HG03342 (cell line): ENCODE results near the gene CDK2AP2.
"Not testable (repeated sequence)": the region's sequence is repeated elsewhere in the genome, so short reads cannot be mapped to it uniquely, and the experiment has no call there.

ENCODE experiments used
- ATAC-seq: cut with Tn5 transposase; IDR thresholded peaks from one replicate; pipeline ENCODE4 v1.9.1; 2021; ENCODE audit warnings: mild to moderate bottlenecking, moderate library complexity; ENCODE audit not compliant: unreplicated experiment

CDK2AP2 gene, protein sequence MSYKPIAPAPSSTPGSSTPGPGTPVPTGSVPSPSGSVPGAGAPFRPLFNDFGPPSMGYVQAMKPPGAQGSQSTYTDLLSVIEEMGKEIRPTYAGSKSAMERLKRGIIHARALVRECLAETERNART

DNA sequence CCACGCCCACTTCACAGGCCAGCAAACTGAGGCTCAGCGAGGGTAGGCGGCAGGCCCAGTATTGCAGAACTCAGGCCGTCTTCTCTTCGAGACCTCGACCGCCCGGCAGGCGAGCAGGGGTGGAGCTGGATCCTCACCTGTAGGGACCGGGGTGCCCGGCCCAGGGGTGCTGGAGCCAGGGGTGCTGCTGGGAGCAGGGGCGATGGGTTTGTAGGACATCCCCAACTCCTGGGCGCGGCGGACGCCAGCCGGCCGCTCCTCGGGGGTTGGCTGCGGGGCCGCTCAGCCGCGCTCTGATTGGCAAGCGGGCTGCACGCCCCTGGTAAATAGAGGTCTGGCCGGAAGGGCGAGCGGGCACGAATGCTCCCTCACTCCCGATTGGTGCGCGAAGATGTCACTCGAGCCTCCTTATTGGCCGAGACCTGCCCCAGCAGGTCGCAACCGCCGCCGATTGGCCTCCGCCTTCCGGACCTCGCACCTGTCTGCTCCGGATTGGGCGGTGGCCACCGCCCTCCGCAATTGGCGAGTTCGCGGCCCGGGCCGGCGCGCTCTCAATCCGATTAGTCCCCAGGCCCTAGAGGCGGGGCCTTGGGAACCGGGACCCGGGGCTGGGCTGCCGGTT is at the start of gene CDK2AP2:
CDK2AP2 (minus strand) TSS at position 299 of the 622 bp plus-strand sequence; CDS start at position 219, 80 bp downstream.
- peak; percentile 63 for ATAC-seq

DNA sequence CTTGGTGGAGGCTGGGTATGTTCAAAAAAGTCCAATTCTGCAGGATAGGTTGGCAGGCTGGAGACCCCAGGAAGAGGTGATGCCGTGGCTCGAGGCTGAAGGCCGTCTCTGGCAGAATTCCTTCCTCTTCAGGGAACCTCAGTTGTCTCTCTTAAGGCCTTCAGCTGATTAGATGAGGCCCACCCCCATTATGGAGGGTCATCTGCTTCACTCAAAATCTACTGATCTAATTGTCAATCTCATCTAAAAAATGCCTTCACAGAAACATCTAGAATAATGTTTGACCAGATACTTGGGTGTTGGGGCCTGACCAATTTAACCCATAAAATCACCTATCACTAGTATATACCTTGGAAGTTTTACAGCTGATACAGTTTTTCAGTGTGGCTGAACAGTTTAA is 48.3 kb upstream of the CDK2AP2 start:
- ATAC-seq: no peak

DNA sequence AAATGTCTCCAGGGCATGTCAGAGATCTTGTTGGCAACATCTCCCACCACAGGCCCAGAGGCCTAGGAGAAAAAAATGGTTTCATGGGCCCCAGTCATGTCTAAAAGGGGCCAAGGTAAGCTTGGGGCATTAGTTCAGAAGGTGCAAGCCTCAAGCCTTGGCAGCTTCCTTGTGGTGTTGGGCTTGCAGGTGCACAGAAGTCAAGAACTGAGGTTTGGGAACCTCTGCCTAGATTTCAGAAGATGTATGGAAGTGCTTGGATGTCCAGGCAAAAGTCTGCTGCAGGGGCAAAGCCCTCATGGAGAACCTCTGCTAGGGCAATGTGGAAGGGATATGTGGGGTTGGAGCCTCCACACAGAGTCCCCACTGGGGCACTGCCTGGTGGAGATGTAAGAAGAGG is 43.7 kb upstream of the CDK2AP2 start:
- ATAC-seq: not testable (repeated sequence)

DNA sequence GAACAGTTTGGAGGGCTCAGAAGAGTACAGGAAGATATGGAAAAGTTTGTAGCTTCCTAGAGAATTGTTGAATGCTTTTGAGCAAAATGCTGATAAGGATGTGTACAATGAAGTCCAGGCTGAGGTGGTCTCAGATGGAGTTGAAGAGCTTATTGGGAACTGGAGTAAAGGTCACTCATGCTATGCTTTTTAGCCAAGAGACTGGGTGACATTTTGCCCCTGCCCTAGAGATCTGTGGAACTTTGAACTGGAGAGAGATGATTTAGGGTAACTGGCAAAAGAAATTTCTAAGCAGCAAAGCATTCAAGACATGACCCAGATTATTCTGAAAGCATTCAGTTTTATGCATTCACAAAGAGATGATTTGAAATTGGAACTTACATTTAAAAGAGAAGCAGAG is 43.2 kb upstream of the CDK2AP2 start:
- no peak for ATAC-seq

- no peak for ATAC-seq
Measured at GRCh38 chr11:67548555-67549110, 40.7 kb upstream of the CDK2AP2 start.

GRCh38 chr11:67548112-67548511 is 40.1 kb upstream of the CDK2AP2 start:
- ATAC-seq: not testable (repeated sequence)

- no peak for ATAC-seq
Measured at GRCh38 chr11:67545280-67545679, 37.3 kb upstream of the CDK2AP2 start.

DNA sequence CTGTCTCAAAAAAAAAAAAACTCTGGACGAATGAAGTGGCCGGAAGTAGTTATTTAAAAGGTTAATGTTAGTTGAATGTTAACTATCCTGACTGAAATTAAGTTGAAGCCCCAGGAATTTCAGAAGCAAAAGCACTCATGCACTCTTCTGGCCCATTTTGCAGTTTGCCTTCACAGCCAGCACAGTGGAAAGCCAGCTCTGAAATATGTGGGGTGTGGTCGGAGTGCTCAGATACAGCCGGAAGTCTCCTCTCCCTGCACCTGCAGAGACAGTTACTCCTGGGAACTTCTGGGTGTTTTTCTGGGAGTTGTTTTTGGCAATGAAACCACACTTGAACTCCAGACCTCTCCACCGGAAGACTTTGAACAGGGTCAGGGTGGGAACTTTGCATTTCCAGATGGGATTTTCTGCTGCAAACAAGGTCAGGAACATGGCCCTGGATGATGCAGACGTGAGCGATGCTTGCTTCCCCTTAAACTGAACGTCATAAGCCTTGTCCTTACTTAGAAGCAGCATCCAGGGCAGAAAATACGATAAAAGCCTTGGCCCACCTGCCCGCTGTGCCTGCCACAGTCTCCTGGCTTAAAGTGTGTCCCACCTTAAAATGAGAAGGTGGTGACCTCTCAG is 36.8 kb upstream of the CDK2AP2 start:
- no peak for ATAC-seq

GRCh38 chr11:67543585-67543984 is 35.6 kb upstream of the CDK2AP2 start:
- no peak for ATAC-seq

DNA sequence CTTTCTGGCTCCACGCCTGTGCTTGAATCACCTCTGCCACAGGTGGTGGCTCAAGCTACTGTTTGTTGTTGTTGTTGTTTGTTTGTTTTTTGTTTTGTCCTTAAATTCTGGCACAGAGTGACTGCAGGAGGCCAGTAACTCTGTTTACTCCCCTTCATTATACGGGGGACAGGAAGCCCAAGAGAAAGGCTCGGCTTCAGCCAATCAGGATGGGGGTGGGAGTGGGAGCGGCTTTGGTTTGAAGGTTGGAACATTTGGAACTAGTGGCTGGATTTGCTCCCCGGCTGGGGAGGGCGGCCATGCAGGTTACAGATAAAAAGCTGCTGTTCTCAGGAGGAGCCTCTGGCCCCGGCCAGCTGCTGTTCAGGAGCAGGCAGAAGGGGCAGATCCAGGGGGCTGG is 35.0 kb upstream of the CDK2AP2 start:
- no peak for ATAC-seq

DNA sequence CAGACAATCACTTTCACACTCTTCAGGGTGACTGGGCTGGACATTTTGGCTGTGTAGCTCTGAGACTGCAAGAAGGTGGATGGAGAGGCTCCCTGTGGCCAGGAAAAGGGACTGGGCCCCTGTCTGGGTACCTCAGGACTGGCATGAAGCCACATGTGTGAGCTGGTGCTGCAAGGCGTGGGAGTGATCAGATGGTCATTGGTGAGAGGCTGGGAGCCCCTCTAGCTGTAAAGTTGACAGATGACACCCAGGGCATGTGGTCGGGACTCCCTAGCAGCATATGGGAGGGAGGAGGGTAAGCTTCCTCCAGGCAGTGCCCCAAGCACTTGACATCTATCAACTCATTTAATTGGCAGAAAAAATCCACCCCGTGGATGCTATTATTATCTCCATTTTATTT is 34.2 kb upstream of the CDK2AP2 start:
- ATAC-seq: no peak

DNA sequence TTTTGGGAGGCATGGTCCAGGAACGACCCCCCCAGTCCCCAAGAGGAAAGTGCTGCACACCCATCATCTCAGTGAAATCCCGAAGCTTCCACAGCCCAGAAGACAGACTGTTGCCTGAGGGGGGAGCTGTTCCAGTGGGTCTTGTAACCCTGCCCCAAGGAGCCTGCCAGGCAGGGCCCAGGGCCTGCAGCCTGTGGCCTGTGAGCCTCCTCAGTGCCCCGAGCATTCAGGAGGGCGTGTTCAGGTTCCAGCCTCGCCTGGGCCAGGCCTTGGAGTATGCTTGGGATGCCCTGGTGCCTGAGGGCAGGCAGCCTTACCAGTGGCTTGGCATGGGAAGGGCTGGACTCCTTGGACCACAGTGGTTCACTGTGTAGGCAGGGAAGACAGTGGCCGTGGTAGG is 33.2 kb upstream of the CDK2AP2 start:
- no peak for ATAC-seq

- no peak for ATAC-seq
Measured at GRCh38 chr11:67539550-67539949, 31.6 kb upstream of the CDK2AP2 start.

DNA sequence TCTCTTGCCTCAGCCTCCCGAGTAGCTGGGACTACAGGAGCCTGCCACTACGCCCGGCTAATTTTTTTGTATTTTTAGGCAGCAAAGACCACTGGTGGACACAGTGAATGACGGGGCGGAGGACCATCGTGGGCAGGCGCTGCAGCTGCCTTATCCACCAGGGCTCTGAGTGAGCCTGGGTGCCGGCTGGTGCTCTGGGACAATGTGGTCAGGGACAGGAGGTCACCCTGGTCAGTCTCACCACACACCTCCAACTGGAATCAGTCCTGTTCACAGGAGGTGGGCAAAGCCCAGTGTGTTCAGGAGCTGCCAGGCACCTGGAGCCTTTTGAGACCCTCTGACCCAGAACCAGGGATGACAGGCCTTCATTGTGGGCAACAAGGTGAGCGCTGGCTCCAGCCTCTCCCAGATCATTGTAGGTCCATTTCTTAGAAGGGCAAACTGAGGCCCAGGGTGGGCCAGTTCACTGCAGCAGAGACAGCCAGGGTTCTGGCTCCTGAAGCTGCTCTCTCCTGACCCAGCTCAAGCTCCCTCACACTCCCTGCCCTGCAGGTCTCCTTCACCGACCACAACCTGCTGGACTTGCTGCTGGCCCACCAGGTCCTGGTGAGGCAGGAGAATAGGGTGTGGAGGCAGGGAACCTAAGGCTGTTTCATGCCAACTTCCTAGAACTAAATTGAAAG is 31.0 kb upstream of the CDK2AP2 start:
- no peak for ATAC-seq

GRCh38 chr11:67538306-67538705 is 30.3 kb upstream of the CDK2AP2 start:
- no peak for ATAC-seq

- ATAC-seq: no peak
Measured at GRCh38 chr11:67535561-67535960, 27.6 kb upstream of the CDK2AP2 start.

GRCh38 chr11:67534070-67534679 is 26.2 kb upstream of the CDK2AP2 start:
- no peak for ATAC-seq

- ATAC-seq: no peak
Measured at GRCh38 chr11:67532889-67533288, 24.9 kb upstream of the CDK2AP2 start.

DNA sequence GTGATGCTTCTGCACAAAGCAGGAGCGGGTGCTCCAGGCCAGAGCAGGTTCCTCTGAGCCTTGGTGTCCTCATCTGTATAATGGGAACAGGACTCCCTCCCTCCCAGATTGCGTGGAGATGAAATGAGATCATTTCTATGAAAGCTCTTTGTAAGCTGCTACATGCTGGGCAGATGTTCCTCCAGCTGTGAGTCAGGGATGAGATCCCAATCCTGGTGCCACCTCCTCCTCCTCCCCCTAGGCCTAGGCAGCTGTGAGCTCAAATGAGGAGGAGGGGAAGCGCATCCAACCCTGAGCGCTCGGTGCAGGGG is 22.3 kb upstream of the CDK2AP2 start:
- no peak for ATAC-seq

DNA sequence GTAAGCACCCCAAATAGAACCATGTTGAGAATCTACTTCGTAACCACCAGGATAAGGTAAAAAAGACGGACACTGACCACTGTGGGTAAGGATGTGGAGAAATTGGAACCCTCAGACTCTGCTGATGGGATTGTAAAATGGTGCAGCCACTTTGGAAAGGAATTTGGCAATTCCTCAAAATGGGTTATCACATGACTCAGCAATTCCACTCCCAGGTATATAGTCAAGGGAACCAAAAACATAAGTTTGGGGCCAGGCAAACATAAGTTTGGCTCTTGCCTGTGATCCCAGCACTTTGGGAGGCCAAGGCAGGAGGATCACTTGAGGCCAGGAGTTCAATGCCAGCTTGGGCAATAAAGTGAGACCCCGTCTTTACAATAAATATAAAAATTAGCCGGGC is 20.4 kb upstream of the CDK2AP2 start:
- ATAC-seq: no peak

DNA sequence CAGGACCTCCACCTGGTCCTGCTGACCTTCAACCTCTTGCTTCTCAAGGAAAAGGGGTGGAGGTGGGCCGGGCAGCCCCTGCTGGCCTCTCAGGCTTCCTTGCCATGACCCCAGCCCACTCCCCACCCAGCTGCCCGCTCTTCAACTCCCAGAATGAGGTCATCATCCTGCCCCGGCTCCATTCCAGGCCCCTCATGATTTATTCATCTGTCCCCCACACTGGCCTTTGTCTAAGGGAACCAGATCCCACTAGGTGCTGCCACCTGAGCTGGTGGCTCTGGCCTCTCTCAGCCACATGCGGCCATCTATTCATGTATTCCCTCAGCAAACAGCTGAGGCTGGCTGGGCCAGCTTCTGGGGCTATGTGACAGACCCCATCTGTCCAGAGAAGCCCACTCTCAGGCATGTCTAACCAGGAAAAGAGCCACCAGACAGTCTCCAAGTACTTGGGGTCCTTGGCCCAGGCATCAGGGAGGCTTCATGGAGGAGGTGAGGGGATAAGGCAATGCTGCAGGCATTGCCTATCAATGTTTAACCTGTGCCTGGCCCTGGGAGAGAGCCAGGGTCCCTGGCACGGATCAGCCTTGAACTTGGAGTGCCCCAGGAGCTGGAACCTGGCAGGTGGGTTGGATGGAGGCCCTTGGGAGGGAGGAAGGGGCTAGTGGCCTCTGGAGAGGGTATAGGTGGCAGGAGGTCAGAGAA is 17.5 kb upstream of the CDK2AP2 start:
- ATAC-seq: no peak
